Measurements from ENCODE around the gene MAML2. TPM values are rescaled to one million over a fixed set of nuclear protein-coding genes. Genes with fewer than 3 reads are reported as not detected.

The MAML2 gene
- total RNA-seq, 1 donor from 2014 or later, result 31.5 TPM

GRCh38 chr11:96104496-96104895 is 238.5 kb downstream of the MAML2 start:
- Histone ChIP-seq H3K9me3 (no peaks in the 10 kb centered on the region), H3K36me3 (no peaks in the 10 kb centered on the region), H3K27ac (no peak overlapping the region), H3K27me3 (ENCODE audit: low read depth) (no peaks in the 10 kb centered on the region), H3K4me1 (peaks cover 24% of the 10 kb centered on the region), H3K4me3 (no peak overlapping the region)
- intact Hi-C loops (cut with DNase I), result no loop called here
- DNase-seq (no peak), ATAC-seq (no peak)
- no peak for TF ChIP-seq CTCF (IDR thresholded peaks at IDR 0.05)

GRCh38 chr11:96103721-96104120 is 239.3 kb downstream of the MAML2 start:
- H3K9me3 ChIP-seq, result no peaks in the 10 kb centered on the region
- H3K27me3 ChIP-seq (ENCODE audit: low read depth), result no peaks in the 10 kb centered on the region
- H3K4me1 ChIP-seq, result peaks cover 31% of the 10 kb centered on the region
- no peaks in the 10 kb centered on the region for H3K36me3 ChIP-seq
- intact Hi-C loops (cut with DNase I), result no loop called here
- TF ChIP-seq CTCF (IDR thresholded peaks at IDR 0.05), result no peak
- no peak for DNase-seq
- ATAC-seq, result no peak
- no peak overlapping the region for H3K4me3 ChIP-seq
- H3K27ac ChIP-seq, result no peak overlapping the region

GRCh38 chr11:96103102-96103501 is 239.9 kb downstream of the MAML2 start:
- DNase-seq (no peak), ATAC-seq (no peak)
- Histone ChIP-seq H3K36me3 (no peaks in the 10 kb centered on the region), H3K4me3 (no peak overlapping the region), H3K9me3 (no peaks in the 10 kb centered on the region), H3K27ac (no peak overlapping the region), H3K4me1 (peaks cover 37% of the 10 kb centered on the region), H3K27me3 (ENCODE audit: low read depth) (no peaks in the 10 kb centered on the region)
- TF ChIP-seq CTCF (IDR thresholded peaks at IDR 0.05), result no peak
- intact Hi-C loops (cut with DNase I), result no loop called here

- Histone ChIP-seq H3K4me1 (peaks cover 41% of the 10 kb centered on the region), H3K4me3 (no peak overlapping the region), H3K9me3 (no peaks in the 10 kb centered on the region), H3K27ac (no peak overlapping the region), H3K36me3 (no peaks in the 10 kb centered on the region), H3K27me3 (ENCODE audit: low read depth) (no peaks in the 10 kb centered on the region)
- no peak for DNase-seq
- intact Hi-C loops (cut with DNase I), result no loop called here
- no peak for ATAC-seq
- no peak for TF ChIP-seq CTCF (IDR thresholded peaks at IDR 0.05)
Measured at GRCh38 chr11:96102664-96103078, 240.3 kb downstream of the MAML2 start.

GRCh38 chr11:96101146-96101545 is 241.8 kb downstream of the MAML2 start:
- H3K4me1 ChIP-seq, result peaks cover 50% of the 10 kb centered on the region
- intact Hi-C loops (cut with DNase I), result no loop called here

More at GRCh38 chr11:96101146-96101545, 241.8 kb downstream of the MAML2 start:
- no peaks in the 10 kb centered on the region for H3K27me3 ChIP-seq (ENCODE audit: low read depth)
- no peak overlapping the region for H3K4me3 ChIP-seq
- H3K27ac ChIP-seq, result no peak overlapping the region
- DNase-seq (no peak), ATAC-seq (no peak)
- no peaks in the 10 kb centered on the region for H3K9me3 ChIP-seq
- TF ChIP-seq CTCF (IDR thresholded peaks at IDR 0.05), result no peak
- H3K36me3 ChIP-seq, result no peaks in the 10 kb centered on the region
